Stimulated activated CD4-positive, alpha-beta T cell treated with anti-CD3 and anti-CD28 coated beads, Interleukin-12 subunit alpha, Interleukin-12 subunit beta, amount 100 ng/mL, for 24 hours (primary cell): ENCODE results near the gene CCDC187.

Experiments
- DNase-seq, 2 experiments: peaks; one replicate each; pipeline ENCODE4 v3.0.0-alpha.2; 2020; ENCODE audit warnings: low read depth in 2 of 2

The CCDC187 gene

DNA sequence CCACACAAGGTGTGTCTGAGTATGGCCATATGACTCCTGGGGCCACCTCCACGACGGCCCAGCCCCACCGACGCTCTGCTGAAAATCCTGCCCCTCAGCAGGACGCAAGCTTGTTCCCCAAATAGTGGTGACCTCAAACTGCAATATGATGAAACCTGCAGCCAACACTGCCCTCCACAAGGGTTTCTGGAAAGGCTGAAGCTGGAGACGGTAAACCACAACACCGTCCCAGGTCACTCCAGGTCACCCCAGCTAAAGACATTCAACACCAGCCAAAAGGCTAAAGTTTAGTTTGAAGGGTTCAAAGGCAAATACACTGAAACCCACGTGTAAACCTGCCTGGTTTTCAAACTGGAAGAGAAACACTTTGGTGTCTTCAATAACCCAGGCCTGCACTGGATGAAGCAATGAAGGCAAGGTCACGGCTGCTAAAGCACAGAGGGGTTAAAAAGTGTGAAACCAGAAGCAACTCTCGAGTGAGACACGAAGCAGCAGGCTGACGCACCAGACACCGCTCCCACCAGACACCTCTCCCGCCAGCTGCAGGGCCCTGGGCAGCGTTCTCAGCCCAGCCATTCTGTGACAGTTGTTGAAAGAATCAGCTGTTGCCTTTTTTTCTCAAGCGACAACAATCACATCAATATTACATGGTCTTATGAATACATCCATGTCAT lies 97.2 kb downstream of the CCDC187 start:
- DNase-seq, result no peak

DNA sequence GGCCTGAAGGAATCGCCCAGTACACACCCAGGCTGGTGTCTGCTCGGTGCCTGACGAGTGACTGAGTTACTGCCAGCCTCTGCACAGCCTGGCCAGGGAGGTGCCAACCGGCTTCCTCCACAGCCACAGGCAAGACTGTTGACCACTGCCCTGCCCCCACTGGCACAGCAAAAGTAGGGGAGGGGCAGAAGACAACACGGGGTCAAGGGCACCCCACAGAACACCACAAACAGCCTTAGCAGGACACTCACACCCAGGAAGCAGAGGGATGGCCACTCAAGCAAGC lies 98.2 kb downstream of the CCDC187 start:
- DNase-seq, result no peak

DNA sequence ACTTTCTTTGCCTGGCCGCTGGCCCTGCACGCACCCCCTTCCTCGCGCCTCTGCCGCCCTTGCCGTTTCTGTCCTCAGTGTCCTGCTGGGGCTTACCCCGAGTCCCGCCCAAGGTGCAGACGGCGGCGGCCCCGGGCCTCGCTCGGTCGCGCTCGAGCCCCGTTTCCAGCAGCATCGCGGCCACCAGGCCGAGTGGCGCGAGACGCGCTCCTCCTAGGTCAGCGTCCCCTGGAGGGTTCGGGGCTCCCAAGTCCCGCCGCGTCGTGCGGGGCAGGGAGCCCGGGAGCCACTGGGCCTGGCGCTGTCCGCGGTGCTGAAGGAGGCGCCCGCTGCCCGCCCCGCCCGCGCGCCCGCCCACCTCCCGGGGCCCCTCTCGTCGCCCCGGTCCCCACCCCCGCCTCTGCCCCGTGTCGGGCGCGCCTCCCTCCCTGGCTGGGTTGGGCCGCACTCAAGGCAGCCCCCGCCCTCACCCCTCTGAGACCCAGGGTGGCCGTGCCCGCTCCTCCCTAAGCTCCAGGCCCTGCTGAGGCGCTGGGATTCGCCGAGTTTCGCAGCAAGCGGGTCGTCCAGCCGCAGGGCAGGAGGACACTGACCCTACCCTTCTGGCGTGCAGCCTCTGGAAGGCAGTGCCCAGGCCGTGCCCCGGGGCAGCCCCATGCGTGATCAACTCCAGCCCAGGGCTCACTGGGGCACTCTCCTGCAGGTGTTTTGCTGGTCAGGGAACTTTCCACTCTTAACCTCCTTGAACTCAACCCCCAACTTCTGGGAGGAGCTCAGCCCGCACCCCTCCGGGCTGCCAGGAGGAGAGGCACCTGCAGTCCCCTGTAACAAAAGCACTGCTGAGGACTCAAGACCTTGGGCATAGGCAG lies 98.8 kb downstream of the CCDC187 start, which contains the start of gene LHX3:
Gene LHX3, minus strand, starts transcription at position 291 of the 869 bp plus-strand sequence. Its CDS starts 116 bp downstream, at position 175.
- no peak for DNase-seq

DNA sequence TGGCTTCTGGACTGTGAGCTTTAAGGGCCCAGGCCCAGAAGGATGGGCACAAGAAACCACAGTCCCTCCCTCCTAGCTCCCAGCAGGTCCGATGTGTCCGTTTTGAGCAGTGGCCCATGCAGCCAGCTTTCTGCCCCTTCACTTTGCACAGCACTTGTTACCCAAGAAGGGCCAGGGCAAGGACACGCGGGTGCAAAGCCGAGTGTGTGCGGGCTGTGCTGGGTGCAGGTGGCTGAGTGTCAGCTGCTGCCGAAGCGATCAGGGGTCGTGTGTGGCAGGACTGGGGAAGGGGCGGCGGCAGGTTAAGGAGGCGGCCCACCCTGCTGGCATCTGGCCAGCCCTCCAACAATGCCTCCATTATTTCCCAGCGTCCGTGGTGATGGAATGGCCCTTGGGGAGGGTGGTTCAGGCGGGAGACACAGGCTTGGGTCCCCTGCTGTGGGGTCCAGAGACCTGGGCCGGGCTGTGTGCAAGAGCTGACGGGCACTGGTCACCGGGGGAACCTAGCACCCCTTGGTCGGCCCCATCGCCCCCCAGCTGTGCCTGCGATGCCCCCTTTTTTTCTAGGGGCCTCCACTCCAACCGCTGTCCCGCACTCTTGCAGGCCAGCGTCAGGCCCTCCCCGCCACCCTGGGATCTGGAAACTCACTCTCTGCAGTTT lies 99.6 kb downstream of the CCDC187 start:
- DNase-seq, result no peak

DNA sequence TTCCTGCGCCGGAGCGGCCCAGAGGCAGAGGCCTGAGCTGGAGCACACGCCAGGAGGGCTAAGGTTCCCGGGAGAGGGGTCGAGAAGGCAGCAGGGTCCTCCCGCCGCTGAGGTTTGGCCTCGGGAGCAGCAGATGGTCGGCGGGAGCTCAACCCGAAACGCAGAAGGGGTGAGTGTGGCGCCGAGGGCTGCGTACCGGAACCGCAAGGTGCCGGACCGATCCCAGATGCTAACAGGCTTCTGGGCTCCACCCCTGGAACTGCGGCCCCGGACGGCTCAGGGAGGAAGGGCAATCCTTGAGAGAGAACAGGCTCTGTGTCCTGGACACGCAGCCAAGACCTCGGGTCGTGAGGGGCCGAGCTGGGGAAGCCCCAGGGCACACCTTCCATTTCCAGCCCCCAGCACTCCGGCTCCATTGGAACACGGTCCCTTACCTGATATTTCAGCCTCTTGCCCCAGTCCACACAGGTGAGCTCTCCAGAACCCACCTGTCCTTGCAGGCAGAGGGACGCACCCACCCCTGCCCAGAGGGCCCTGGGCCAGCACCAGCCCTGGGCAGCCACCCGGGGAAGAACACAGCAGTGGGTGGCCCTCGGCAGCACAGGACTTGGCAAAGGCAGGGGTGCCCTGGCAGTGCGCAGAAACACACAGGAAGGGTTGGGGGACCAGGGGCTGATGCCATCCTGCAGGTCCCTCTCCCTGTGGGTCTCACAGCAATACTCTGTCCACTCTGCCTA lies 100.3 kb downstream of the CCDC187 start:
- DNase-seq, result no peak

DNA sequence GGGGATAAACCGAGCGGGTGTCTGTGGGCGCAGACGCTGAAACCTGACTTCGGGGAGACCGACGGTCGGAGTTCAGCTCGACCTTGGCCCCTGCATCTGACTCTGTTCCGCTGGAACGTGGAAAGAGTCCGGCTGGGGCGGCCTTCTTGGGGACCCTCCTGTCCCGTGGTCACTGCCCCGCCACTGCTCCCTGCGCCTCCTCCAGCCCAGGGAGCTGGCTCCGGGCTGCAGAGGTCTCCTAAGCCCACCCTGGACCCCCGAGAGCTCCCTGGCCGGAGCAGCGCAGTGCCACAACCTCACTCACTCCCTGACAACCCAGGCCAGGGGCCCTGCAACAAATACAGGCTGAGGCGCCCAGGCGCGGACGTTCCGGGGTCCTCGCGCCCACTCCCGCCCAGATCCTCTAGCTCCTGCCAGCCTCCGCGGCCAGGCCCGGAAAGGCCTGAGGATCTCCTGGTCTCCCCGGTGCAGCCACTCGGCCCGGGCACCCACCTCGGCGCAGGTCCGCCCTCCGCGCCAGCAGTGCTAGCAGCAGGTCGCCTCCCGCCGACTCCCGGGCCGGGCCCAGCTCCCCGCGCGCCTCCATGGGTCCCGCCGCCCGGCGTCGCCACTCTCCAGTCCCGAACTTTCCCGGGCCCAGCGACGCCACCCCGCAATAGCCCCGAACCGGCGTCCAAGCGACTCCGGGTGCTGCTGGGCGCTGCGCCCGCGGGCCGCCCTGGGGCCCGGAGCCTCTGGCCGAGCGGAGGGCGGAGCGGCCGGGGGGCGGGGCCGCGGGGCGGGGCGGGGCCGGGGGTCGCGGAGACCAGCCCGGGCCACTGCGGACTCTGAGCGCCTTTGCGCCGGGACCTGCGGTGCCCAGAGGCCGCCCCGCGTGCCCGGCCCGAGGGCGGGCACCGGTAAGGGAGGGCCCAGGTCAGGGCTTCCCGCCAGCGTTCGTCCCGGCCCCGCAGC lies 101.2 kb downstream of the CCDC187 start:
- DNase-seq, result no peak

DNA sequence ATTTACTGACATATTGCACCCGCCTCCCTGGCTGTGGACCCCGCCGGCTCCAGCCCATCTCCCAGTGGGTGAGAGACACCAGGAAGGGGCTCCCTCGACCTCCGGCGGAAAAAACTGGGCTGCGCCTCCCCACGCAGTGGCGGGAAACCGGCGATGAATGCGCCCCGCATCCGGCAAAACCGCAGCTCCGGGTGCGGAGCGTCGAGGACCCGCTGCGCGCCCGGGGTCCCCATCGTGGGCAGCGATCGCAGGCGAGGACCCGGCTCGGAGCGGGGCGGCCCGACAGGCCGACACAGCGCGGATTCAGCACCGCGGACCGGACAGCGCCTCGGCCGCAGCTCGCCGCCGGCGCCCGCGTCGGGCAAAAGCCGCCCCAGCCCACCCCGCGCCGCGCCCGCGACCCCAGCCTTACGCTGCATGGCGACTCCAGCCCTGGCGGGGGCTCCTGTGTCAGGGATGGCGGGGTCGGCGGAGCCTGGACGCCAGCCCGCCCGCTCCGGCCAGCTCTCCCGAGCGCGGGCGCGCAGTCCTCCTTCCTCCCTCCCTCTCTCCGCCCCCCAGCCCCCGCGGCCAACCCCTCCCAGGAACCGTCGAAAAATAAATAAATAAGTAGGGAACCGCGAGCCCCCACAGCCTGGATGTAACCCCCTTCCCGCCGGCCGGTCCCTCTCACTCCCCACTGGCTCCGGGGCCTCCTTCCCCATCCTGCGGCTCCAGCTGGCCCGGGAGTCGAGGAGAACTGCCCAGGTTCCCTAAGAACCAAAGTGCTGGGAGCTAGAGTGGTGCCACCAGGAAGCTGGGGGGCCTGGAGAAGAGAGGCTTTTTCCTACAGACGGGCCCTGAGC lies 102.1 kb downstream of the CCDC187 start:
- DNase-seq, result no peak

DNA sequence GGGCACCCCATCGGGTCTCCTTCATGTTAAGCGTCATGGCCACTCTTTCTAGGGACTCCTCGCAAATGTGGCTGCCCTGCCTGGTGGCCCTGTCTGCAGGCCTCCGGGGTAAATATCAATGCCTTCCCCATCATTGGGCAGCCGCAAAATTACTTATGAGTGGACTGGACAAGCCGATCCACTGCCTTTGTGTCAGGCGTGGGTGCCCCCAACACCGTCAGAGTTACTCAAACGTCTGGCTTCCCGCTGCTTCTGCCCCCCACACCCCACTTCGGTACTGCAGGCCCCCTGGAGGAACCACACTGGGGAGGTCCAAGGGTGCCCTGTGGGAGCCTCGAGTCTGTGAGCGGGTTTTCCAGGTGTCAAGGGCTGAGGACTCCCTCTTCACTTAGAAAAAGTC lies 102.7 kb downstream of the CCDC187 start:
- no peak for DNase-seq

DNA sequence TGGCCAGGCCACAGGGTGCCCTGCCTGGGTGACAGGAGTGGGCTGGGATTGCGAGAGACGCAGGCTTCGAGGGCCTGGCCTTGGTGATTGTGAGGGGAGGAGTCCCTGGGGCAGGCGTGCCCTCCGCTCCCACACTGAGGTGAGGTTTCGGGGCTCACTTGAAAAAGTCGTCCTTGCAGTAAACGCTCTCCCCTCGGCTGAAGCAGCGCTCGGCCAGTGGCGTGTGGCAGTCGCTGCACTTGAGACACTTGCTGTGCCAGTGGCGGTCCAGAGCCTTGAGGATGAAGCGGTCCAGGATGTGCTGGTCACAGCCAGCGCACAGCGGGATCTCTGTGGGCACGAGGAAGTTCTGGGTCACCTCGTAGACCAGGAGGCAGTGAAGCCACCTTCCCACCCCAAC lies 103.5 kb downstream of the CCDC187 start:
- no peak for DNase-seq
